Measurements from ENCODE around the gene WDFY4.

Gene WDFY4

DNA sequence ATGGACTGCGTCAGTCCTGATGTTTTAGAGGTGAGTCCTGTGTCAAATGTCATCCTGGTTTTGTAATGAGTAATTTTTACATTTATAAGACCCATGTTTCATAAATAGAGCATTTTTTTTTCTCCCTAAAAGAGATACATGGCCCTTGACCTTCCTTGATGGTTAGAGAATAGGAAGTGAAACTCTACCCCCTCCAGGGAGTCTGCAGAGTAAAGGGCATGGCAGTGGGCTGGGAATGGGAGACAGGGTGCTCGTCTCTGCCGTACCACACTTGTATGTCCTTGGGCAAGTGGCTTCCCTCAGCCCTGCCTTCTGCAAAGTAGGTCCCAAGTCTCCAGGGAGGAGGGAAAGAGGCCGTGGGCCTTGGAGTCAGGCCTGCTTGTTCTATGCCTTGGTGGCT, 63.9 kb downstream of the WDFY4 start:
- Histone ChIP-seq H3K4me3 (ENCODE audit: low read depth, low read length) (no peak overlapping the region), H3K4me1 (no peaks in the 10 kb centered on the region), H3K9ac (no peak overlapping the region), H3K4me2 (ENCODE audit: low read length) (no peak overlapping the region), H2AFZ (no peak overlapping the region), H3K27ac (no peak overlapping the region), H3K9me3 (ENCODE audit: control insufficient read depth, low read length) (no peaks in the 10 kb centered on the region), H3K27me3 (ENCODE audit: control insufficient read depth, insufficient read depth, low read length) (no peaks in the 10 kb centered on the region), H3K36me3 (ENCODE audit: control insufficient read depth, insufficient read depth, low read length) (no peaks in the 10 kb centered on the region), H3K79me2 (no peaks in the 10 kb centered on the region)
- TF ChIP-seq, protein P1, sequence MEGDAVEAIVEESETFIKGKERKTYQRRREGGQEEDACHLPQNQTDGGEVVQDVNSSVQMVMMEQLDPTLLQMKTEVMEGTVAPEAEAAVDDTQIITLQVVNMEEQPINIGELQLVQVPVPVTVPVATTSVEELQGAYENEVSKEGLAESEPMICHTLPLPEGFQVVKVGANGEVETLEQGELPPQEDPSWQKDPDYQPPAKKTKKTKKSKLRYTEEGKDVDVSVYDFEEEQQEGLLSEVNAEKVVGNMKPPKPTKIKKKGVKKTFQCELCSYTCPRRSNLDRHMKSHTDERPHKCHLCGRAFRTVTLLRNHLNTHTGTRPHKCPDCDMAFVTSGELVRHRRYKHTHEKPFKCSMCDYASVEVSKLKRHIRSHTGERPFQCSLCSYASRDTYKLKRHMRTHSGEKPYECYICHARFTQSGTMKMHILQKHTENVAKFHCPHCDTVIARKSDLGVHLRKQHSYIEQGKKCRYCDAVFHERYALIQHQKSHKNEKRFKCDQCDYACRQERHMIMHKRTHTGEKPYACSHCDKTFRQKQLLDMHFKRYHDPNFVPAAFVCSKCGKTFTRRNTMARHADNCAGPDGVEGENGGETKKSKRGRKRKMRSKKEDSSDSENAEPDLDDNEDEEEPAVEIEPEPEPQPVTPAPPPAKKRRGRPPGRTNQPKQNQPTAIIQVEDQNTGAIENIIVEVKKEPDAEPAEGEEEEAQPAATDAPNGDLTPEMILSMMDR (IDR thresholded peaks at IDR 0.05): no peak

DNA sequence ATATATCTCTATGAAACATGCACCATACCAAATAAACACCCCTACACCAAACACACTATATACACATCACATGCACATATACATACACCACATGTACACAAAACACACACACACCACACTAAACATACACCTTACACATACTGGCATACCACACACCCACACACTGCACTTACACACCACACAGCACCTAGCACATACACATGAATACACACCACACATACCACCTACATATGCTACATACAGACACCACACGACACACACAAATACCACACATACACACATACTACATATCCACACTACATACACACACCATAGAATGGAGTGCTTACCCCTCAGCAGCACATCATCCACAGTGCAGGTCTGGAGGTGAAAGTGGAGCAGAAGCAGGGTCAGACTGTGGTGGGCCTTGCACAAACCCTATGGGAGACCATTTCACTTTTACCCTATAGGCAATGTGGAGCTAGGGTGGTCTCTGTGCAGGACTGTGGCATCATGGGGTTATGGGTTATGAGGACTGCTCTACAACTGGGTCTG, 64.6 kb downstream of the WDFY4 start:
- TF ChIP-seq, protein P1 (IDR thresholded peaks at IDR 0.05): no peak
- Histone ChIP-seq H3K79me2 (no peaks in the 10 kb centered on the region), H3K27me3 (ENCODE audit: control insufficient read depth, insufficient read depth, low read length) (no peaks in the 10 kb centered on the region), H3K36me3 (ENCODE audit: control insufficient read depth, insufficient read depth, low read length) (no peaks in the 10 kb centered on the region), H3K4me1 (no peaks in the 10 kb centered on the region), H3K4me2 (ENCODE audit: low read length) (no peak overlapping the region), H3K9ac (no peak overlapping the region), H2AFZ (no peak overlapping the region), H3K27ac (no peak overlapping the region), H3K4me3 (ENCODE audit: low read depth, low read length) (no peak overlapping the region), H3K9me3 (ENCODE audit: control insufficient read depth, low read length) (no peaks in the 10 kb centered on the region)

DNA sequence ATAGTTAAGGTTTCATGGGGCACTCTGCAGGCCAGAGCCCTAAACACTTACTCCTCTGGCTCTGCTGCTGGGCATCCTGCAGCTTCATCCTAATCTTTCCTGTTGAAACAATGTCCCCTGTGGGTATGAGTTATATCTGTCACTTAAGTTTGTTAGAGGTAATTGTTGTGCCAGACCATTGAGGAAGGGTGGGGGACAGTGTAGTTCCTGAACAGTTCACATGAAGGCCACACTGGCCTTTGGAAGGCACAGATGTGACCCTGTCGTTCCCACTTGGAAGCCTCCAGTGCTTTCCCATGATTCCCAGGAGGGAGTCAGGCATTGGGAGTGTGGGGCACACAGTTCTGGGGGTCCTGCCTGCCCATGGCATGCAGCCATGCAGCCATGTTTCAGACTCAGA, 65.3 kb downstream of the WDFY4 start:
- no peak overlapping the region for H3K4me2 ChIP-seq (ENCODE audit: low read length)
- H3K9me3 ChIP-seq (ENCODE audit: control insufficient read depth, low read length): no peaks in the 10 kb centered on the region
- no peaks in the 10 kb centered on the region for H3K27me3 ChIP-seq (ENCODE audit: control insufficient read depth, insufficient read depth, low read length)

DNA sequence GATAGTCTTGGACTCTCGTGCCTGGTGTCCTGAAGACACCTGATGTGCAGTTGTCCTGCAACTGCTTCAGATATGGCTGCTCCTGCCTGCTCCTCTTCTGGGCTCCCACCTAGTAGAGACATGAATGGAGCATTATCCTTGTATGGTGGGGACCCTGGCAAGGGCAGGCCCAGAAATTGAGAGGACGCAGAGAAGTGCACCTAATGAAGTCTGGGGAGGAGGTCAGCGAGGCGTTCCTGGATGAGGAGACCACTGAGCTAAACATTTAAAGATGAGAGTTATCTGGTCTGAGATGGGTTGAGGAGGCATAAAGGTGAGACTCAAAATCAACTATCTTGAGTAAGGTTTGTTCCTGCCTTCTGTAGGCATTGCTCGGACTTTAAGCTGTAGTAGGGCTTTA, 66.3 kb downstream of the WDFY4 start:
- Histone ChIP-seq H3K27ac (no peak overlapping the region), H3K4me2 (ENCODE audit: low read length) (no peak overlapping the region), H3K4me3 (ENCODE audit: low read depth, low read length) (no peak overlapping the region), H2AFZ (no peak overlapping the region), H3K79me2 (no peaks in the 10 kb centered on the region), H3K4me1 (no peaks in the 10 kb centered on the region), H3K9ac (no peak overlapping the region), H3K9me3 (ENCODE audit: control insufficient read depth, low read length) (no peaks in the 10 kb centered on the region), H3K36me3 (ENCODE audit: control insufficient read depth, insufficient read depth, low read length) (no peaks in the 10 kb centered on the region), H3K27me3 (ENCODE audit: control insufficient read depth, insufficient read depth, low read length) (no peaks in the 10 kb centered on the region)
- TF ChIP-seq, protein P1 (IDR thresholded peaks at IDR 0.05): no peak

More for the DNA sequence above, 65.3 kb downstream of the WDFY4 start:
- TF ChIP-seq, protein P1 (IDR thresholded peaks at IDR 0.05): no peak
- Histone ChIP-seq H3K9ac (no peak overlapping the region), H3K4me3 (ENCODE audit: low read depth, low read length) (no peak overlapping the region), H3K36me3 (ENCODE audit: control insufficient read depth, insufficient read depth, low read length) (no peaks in the 10 kb centered on the region), H3K27ac (no peak overlapping the region), H2AFZ (no peak overlapping the region), H3K4me1 (no peaks in the 10 kb centered on the region), H3K79me2 (no peaks in the 10 kb centered on the region)

DNA sequence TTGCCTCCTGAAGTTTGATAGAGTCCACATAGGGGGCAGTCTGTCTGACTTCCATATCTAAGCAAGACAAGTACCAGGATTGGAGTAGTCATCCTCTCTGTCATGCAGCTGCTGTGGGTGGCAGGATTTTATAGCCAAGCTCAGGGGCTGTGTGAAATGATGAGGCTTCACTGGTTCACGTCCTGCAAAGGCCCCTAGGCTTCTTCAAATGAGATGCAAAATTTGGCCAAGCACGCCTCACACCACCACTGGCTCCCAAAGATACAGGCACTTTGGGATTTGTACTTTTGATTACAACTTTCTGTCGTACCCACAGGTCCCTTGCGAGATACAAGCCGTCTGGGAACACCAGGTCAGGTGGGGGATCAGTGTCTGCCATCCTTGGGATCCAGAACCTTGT, 67.1 kb downstream of the WDFY4 start:
- Histone ChIP-seq H3K4me1 (no peaks in the 10 kb centered on the region), H3K9me3 (ENCODE audit: control insufficient read depth, low read length) (no peaks in the 10 kb centered on the region), H3K27me3 (ENCODE audit: control insufficient read depth, insufficient read depth, low read length) (no peaks in the 10 kb centered on the region), H2AFZ (no peak overlapping the region), H3K4me2 (ENCODE audit: low read length) (no peak overlapping the region), H3K79me2 (no peaks in the 10 kb centered on the region), H3K27ac (no peak overlapping the region), H3K36me3 (ENCODE audit: control insufficient read depth, insufficient read depth, low read length) (no peaks in the 10 kb centered on the region), H3K9ac (no peak overlapping the region), H3K4me3 (ENCODE audit: low read depth, low read length) (no peak overlapping the region)
- TF ChIP-seq, protein P1 (IDR thresholded peaks at IDR 0.05): no peak
